H9 (cell line): ENCODE measurements around the gene GPX5. TPM values are rescaled to one million over a fixed set of nuclear protein-coding genes. Genes with fewer than 3 reads are reported as not detected.

ENCODE experiments used
- DNase-seq: peaks from one replicate; pipeline ENCODE4 v3.0.0-alpha.2; 2017
- H2AFZ ChIP-seq: one replicate; pipeline ENCODE4 v1.6.1; 2013; ENCODE audit warnings: mild to moderate bottlenecking, low read length, control low read depth, moderate library complexity
- H2AK5ac ChIP-seq: 2 replicates; pipeline ENCODE4 v1.6.1; 2013; ENCODE audit warnings: low read length, control low read depth, mixed read lengths; ENCODE audit not compliant: insufficient read length
- H2BK120ac ChIP-seq: one replicate; pipeline ENCODE4 v1.6.1; 2013; ENCODE audit warnings: low read depth, mild to moderate bottlenecking, low read length, control low read depth, inconsistent platforms; ENCODE audit not compliant: poor library complexity, severe bottlenecking
- H2BK12ac ChIP-seq: 2 replicates; pipeline ENCODE4 v1.6.1; 2013; ENCODE audit warnings: low read length, control low read depth, mixed read lengths, low read depth; ENCODE audit not compliant: insufficient read length
- H2BK15ac ChIP-seq: 2 replicates; pipeline ENCODE4 v1.6.1; 2013; ENCODE audit warnings: low read depth, low read length, control low read depth
- H2BK20ac ChIP-seq: one replicate; pipeline ENCODE4 v1.6.1; 2013; ENCODE audit warnings: low read depth, mild to moderate bottlenecking, low read length, control low read depth, inconsistent platforms; ENCODE audit not compliant: poor library complexity, severe bottlenecking
- H2BK5ac ChIP-seq: 2 replicates; pipeline ENCODE4 v1.6.1; 2013; ENCODE audit warnings: low read length, control low read depth, mixed read lengths; ENCODE audit not compliant: insufficient read length
- H3K14ac ChIP-seq: 2 replicates; pipeline ENCODE4 v1.6.1; 2013; ENCODE audit warnings: low read length, control low read depth; ENCODE audit not compliant: insufficient read depth
- H3K18ac ChIP-seq: 2 replicates; pipeline ENCODE4 v1.6.1; 2013; ENCODE audit warnings: low read depth, mild to moderate bottlenecking, mixed read lengths, low read length, control low read depth; ENCODE audit not compliant: insufficient read length
- H3K23ac ChIP-seq: 2 replicates; pipeline ENCODE4 v1.6.1; 2013; ENCODE audit warnings: low read length, control low read depth, mixed read lengths, low read depth; ENCODE audit not compliant: insufficient read length
- H3K23me2 ChIP-seq: 2 replicates; pipeline ENCODE4 v1.6.1; 2013; ENCODE audit warnings: low read depth, mild to moderate bottlenecking, mixed read lengths, low read length, control low read depth; ENCODE audit not compliant: insufficient read length, poor library complexity, severe bottlenecking
- H3K27ac ChIP-seq: 2 replicates; pipeline ENCODE4 v1.5.1; 2013; ENCODE audit warnings: low read length, control low read depth, mixed read lengths, low read depth; ENCODE audit not compliant: insufficient read length
- H3K27me3 ChIP-seq: 2 replicates; pipeline ENCODE4 v1.6.1; 2013; ENCODE audit warnings: low read length, control low read depth, inconsistent platforms; ENCODE audit not compliant: insufficient read depth
- H3K4ac ChIP-seq: 2 replicates; pipeline ENCODE4 v1.6.1; 2013; ENCODE audit warnings: low read depth, mild to moderate bottlenecking, control low read depth, inconsistent platforms, low read length, moderate library complexity
- H3K4me1 ChIP-seq: 2 replicates; pipeline ENCODE4 v1.6.1; 2013; ENCODE audit warnings: low read length, control low read depth, inconsistent platforms; ENCODE audit not compliant: insufficient read depth
- H3K4me2 ChIP-seq: 2 replicates; pipeline ENCODE4 v1.6.1; 2013; ENCODE audit warnings: low read length, control low read depth, mixed read lengths; ENCODE audit not compliant: insufficient read length, insufficient read depth
- H3K56ac ChIP-seq: 2 replicates; pipeline ENCODE4 v1.6.1; 2013; ENCODE audit warnings: low read depth, mild to moderate bottlenecking, mixed read lengths, low read length, control low read depth; ENCODE audit not compliant: insufficient read length
- H3K79me1 ChIP-seq: 2 replicates; pipeline ENCODE4 v1.6.1; 2013; ENCODE audit warnings: low read depth, mild to moderate bottlenecking, moderate library complexity, low read length, control low read depth, inconsistent platforms; ENCODE audit not compliant: insufficient read depth, poor library complexity, severe bottlenecking
- H3K79me2 ChIP-seq: 2 replicates; pipeline ENCODE4 v1.6.1; 2013; ENCODE audit warnings: low read length, control low read depth, inconsistent platforms; ENCODE audit not compliant: insufficient read depth
- H3K9ac ChIP-seq: 2 replicates; pipeline ENCODE4 v1.6.1; 2013; ENCODE audit warnings: low read length, control low read depth, mixed read lengths; ENCODE audit not compliant: insufficient read length; ENCODE audit errors: extremely low read depth
- H3K9me3 ChIP-seq: one replicate; pipeline ENCODE4 v1.6.1; 2013; ENCODE audit warnings: low read depth, low read length, inconsistent platforms; ENCODE audit not compliant: control insufficient read depth
- H3T11ph ChIP-seq: one replicate; pipeline ENCODE4 v1.6.1; 2013; ENCODE audit warnings: mild to moderate bottlenecking, low read length, control low read depth, inconsistent platforms
- H4K20me1 ChIP-seq: one replicate; pipeline ENCODE4 v1.6.1; 2013; ENCODE audit not compliant: control insufficient read depth, insufficient read length, insufficient read depth
- H4K5ac ChIP-seq: 2 replicates; pipeline ENCODE4 v1.6.1; 2013; ENCODE audit warnings: low read depth, mild to moderate bottlenecking, mixed read lengths, low read length, control low read depth; ENCODE audit not compliant: insufficient read length
- H4K8ac ChIP-seq: replicated peaks from 2 replicates; pipeline ENCODE4 v1.6.1; 2013; ENCODE audit warnings: low read length, control low read depth, mixed read lengths, low read depth; ENCODE audit not compliant: insufficient read length
- H4K91ac ChIP-seq: 2 replicates; pipeline ENCODE4 v1.6.1; 2013; ENCODE audit warnings: low read depth, mild to moderate bottlenecking, moderate library complexity, mixed read lengths, low read length, control low read depth; ENCODE audit not compliant: insufficient read length
- H3K27ac Mint-ChIP-seq, 3 experiments: 2 replicates in 2 of 3; 3 replicates in 1 of 3; pipeline ENCODE4 v1.8.0; 2020 to 2021; ENCODE audit warnings: mixed read lengths in 3 of 3, mild to moderate bottlenecking in 1 of 3, moderate library complexity in 1 of 3
- H3K27me3 Mint-ChIP-seq: 2 replicates; pipeline ENCODE4 v1.8.0; 2021; ENCODE audit warnings: low read depth, mild to moderate bottlenecking, moderate library complexity, mixed read lengths
- H3K36me3 Mint-ChIP-seq, 3 experiments: 2 replicates in 2 of 3; 3 replicates in 1 of 3; pipeline ENCODE4 v1.8.0; 2020 to 2021; ENCODE audit warnings: low read depth in 3 of 3, mixed read lengths in 3 of 3; ENCODE audit not compliant: insufficient read depth in 1 of 3
- H3K4me1 Mint-ChIP-seq, 2 experiments: 2 replicates each; pipeline ENCODE4 v1.8.0; 2020; ENCODE audit warnings: mixed read lengths in 2 of 2
- H3K4me3 Mint-ChIP-seq, 2 experiments: 2 replicates in 1 of 2; 3 replicates in 1 of 2; pipeline ENCODE4 v1.8.0; 2020 to 2021; ENCODE audit warnings: mild to moderate bottlenecking in 2 of 2, mixed read lengths in 2 of 2, moderate library complexity in 1 of 2
- H3K9me3 Mint-ChIP-seq, 2 experiments: 2 replicates in 1 of 2; 3 replicates in 1 of 2; pipeline ENCODE4 v1.8.0; 2020; ENCODE audit warnings: mild to moderate bottlenecking in 2 of 2, mixed read lengths in 2 of 2, moderate library complexity in 1 of 2
- CTCF ChIP-seq: fragments of 200-600 bp; sonication (generic); conservative IDR thresholded peaks from 3 replicates; pipeline ENCODE4 v1.8.0; 2021; ENCODE audit warnings: antibody characterized with exemption, mild to moderate bottlenecking
- WGBS: extraction: QIAGEN DNeasy Blood & Tissue Kit; methylation state at CpG from one replicate; pipeline ENCODE4 v1.1.7; 2013; ENCODE audit warnings: missing lambda C conversion rate, low lambda C conversion rate, mixed read lengths; ENCODE audit not compliant: insufficient read length; ENCODE audit errors: extremely low coverage; 5-methylcytosine and 5-hydroxymethylcytosine counted together
- total RNA-seq: library from RNA; stranded (reverse); gene quantifications from 2 replicates; pipeline ENCODE4 v1.2.1, GENCODE V29; 2021

The GPX5 gene
- total RNA-seq, 1 experiment from 2014 or later: not detected

- DNase-seq: no peak
- no peak overlapping the region for H3K14ac ChIP-seq
- Mint-ChIP-seq H3K36me3 (no peaks in the 10 kb centered on the region), H3K27ac (no peak overlapping the region), H3K4me3 (no peak overlapping the region), H3K9me3 (no peaks in the 10 kb centered on the region), H3K27me3 (peaks cover 11% of the 10 kb centered on the region), H3K4me1 (peaks cover 13 to 19% of the 10 kb centered on the region in 2 experiments)
- H2AFZ ChIP-seq: peak overlapping the region; percentile 52
- no peaks in the 10 kb centered on the region for H3K27me3 ChIP-seq
- H2AK5ac ChIP-seq: no peak overlapping the region
- no peak; the same call in 2 of the 3 replicates for TF ChIP-seq CTCF
- no peak overlapping the region for H2BK12ac ChIP-seq
- no peak overlapping the region for H2BK5ac ChIP-seq
- no peak overlapping the region for H2BK20ac ChIP-seq
- no peaks in the 10 kb centered on the region for H3K79me2 ChIP-seq
- H3K9ac ChIP-seq: no peak overlapping the region
- no peak overlapping the region for H2BK120ac ChIP-seq
- H3K9me3 ChIP-seq: no peaks in the 10 kb centered on the region
- no peak overlapping the region for H3K27ac ChIP-seq
- no peak overlapping the region for H4K91ac ChIP-seq
- no peak overlapping the region for H3K4ac ChIP-seq
- H3K4me2 ChIP-seq: no peak overlapping the region
- H3K23ac ChIP-seq: no peak overlapping the region
- H3T11ph ChIP-seq: no peak overlapping the region
- H4K8ac ChIP-seq: no peak overlapping the region
- H3K18ac ChIP-seq: no peak overlapping the region
- no peak overlapping the region for H2BK15ac ChIP-seq
- H4K5ac ChIP-seq: no peak overlapping the region
- H3K4me1 ChIP-seq: no peaks in the 10 kb centered on the region
- H4K20me1 ChIP-seq: no peaks in the 10 kb centered on the region
- no peaks in the 10 kb centered on the region for H3K23me2 ChIP-seq
- no peaks in the 10 kb centered on the region for H3K79me1 ChIP-seq
- no peak overlapping the region for H3K56ac ChIP-seq
- WGBS: no CpG with 5 or more reads among the region's 3 CpGs
These were observed 2.4 kb upstream of the GPX5 start for GRCh38 chr6:28523241-28523622.
